PC-3 (cell line): ENCODE data around the gene RAB40C.

ENCODE experiments used
- EZH2phosphoT487 ChIP-seq: fragments of 300-600 bp; sonication (generic); IDR thresholded peaks from 2 replicates; pipeline ENCODE4 v1.6.1; 2018; ENCODE audit warnings: mild to moderate bottlenecking, antibody characterized with exemption, low read length, borderline replicate concordance
- TF ChIP-seq, protein P1 (sequence below): fragments of 300-600 bp; sonication (generic); conservative IDR thresholded peaks from 2 replicates; pipeline ENCODE4 v1.5.1; 2017; ENCODE audit warnings: antibody characterized with exemption, low read depth, mild to moderate bottlenecking, low read length

GRCh38 chr16:675884-676564 is 86.2 kb downstream of the RAB40C start:
- TF ChIP-seq, protein P1, sequence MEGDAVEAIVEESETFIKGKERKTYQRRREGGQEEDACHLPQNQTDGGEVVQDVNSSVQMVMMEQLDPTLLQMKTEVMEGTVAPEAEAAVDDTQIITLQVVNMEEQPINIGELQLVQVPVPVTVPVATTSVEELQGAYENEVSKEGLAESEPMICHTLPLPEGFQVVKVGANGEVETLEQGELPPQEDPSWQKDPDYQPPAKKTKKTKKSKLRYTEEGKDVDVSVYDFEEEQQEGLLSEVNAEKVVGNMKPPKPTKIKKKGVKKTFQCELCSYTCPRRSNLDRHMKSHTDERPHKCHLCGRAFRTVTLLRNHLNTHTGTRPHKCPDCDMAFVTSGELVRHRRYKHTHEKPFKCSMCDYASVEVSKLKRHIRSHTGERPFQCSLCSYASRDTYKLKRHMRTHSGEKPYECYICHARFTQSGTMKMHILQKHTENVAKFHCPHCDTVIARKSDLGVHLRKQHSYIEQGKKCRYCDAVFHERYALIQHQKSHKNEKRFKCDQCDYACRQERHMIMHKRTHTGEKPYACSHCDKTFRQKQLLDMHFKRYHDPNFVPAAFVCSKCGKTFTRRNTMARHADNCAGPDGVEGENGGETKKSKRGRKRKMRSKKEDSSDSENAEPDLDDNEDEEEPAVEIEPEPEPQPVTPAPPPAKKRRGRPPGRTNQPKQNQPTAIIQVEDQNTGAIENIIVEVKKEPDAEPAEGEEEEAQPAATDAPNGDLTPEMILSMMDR = no peak
- TF ChIP-seq EZH2phosphoT487 = no peak
